Endothelial cell of umbilical vein (primary cell): Measurements from ENCODE around the gene AMBP. TPM values are rescaled to one million over a fixed set of nuclear protein-coding genes. Genes with fewer than 3 reads are reported as not detected.

ENCODE experiments used
- BruUV-seq: library from RNA; stranded (reverse); fragments of 400-500 nt; replicated peaks from 2 replicates; lab custom pipeline; 2021; lab: Mats Ljungman, UMichigan
- CTCF ChIA-PET: fragments of 300-600, 350-600 bp; sonication (Branson Sonifier 250); formaldehyde crosslinking; loops from one replicate; lab custom pipeline; 2021; ENCODE audit warnings: antibody characterized with exemption, inconsistent platforms; lab: Charles Lee
- POLR2A ChIA-PET: fragments of 300-600, 350-600 bp; sonication (Branson Sonifier 250); formaldehyde crosslinking; loops from one replicate; lab custom pipeline; 2021; ENCODE audit warnings: antibody characterized with exemption, inconsistent platforms; lab: Charles Lee
- DNase-seq: peaks from one replicate; pipeline ENCODE4 v3.0.0-alpha.2; 2011; ENCODE audit warnings: low read depth, low spot score
- FAIRE-seq: peaks from 2 replicates; lab custom pipeline; 2011; peaks lifted over from hg19 to GRCh38; lab: Jason Lieb, UNC
- H2AFZ ChIP-seq: 2 replicates; pipeline ENCODE4 v1.6.0; 2012; ENCODE audit warnings: low read depth, low read length, control low read depth, inconsistent platforms
- H3K27ac ChIP-seq: 2 replicates; pipeline ENCODE4 v1.5.1; 2011; ENCODE audit warnings: low read depth, mild to moderate bottlenecking, control low read depth, low read length, moderate library complexity; ENCODE audit not compliant: insufficient read depth
- H3K27me3 ChIP-seq, 2 experiments: 2 replicates each; pipeline versions ENCODE4 v1.6.0 to v1.6.1; 2011; ENCODE audit warnings: low read length in 2 of 2, mixed read lengths in 1 of 2; ENCODE audit not compliant: control insufficient read depth in 2 of 2, insufficient read depth in 2 of 2
- H3K36me3 ChIP-seq, 2 experiments: 2 replicates in 1 of 2; 3 replicates in 1 of 2; pipeline ENCODE4 v1.5.1; 2011; ENCODE audit warnings: low read length in 2 of 2, mild to moderate bottlenecking in 1 of 2, moderate library complexity in 1 of 2; ENCODE audit not compliant: control insufficient read depth in 2 of 2, insufficient read depth in 2 of 2; ENCODE audit errors: extremely low read depth in 1 of 2
- H3K4me1 ChIP-seq: 3 replicates; pipeline ENCODE4 v1.5.1; 2011; ENCODE audit warnings: mild to moderate bottlenecking, low read length; ENCODE audit not compliant: control insufficient read depth, insufficient read depth; ENCODE audit errors: extremely low read depth
- H3K4me2 ChIP-seq: 2 replicates; pipeline ENCODE4 v1.6.1; 2011; ENCODE audit warnings: low read length, control low read depth, mixed read lengths; ENCODE audit not compliant: insufficient read depth
- H3K4me3 ChIP-seq, 3 experiments: fragments of 200-600 bp in 1 of 3; sonication (generic), shearing (Covaris generic) in 1 of 3; replicated peaks in 1 of 3; 2 replicates each; pipeline ENCODE4 v1.5.1; 2011 to 2016; ENCODE audit warnings: control low read depth in 3 of 3, low read length in 3 of 3, mild to moderate bottlenecking in 2 of 3, inconsistent platforms in 1 of 3, low read depth in 1 of 3, moderate library complexity in 1 of 3; ENCODE audit not compliant: insufficient read depth in 1 of 3
- H3K79me2 ChIP-seq: 2 replicates; pipeline ENCODE4 v1.6.0; 2012; ENCODE audit warnings: low read length, inconsistent platforms; ENCODE audit not compliant: control insufficient read depth, insufficient read depth
- H3K9ac ChIP-seq: replicated peaks from 2 replicates; pipeline ENCODE3; 2011; ENCODE audit warnings: low read length, control low read depth; ENCODE audit not compliant: insufficient read depth; ENCODE audit errors: extremely low read depth
- H3K9me1 ChIP-seq: replicated peaks from 3 replicates; pipeline ENCODE4 v1.6.0; 2011; ENCODE audit warnings: mild to moderate bottlenecking, low read length; ENCODE audit not compliant: control insufficient read depth, insufficient read depth; ENCODE audit errors: extremely low read depth
- H3K9me3 ChIP-seq: replicated peaks from 2 replicates; pipeline ENCODE4 v1.5.1; 2012; ENCODE audit warnings: low read length, inconsistent platforms; ENCODE audit not compliant: control insufficient read depth, insufficient read depth
- H4K20me1 ChIP-seq: replicated peaks from 2 replicates; pipeline ENCODE3; 2011; ENCODE audit warnings: mild to moderate bottlenecking, low read length; ENCODE audit not compliant: control insufficient read depth, insufficient read depth; ENCODE audit errors: extremely low read depth
- CTCF ChIP-seq, 2 donors: IDR thresholded peaks; 1 replicate in 1 of 2; 2 replicates in 1 of 2; pipeline ENCODE4 v1.5.1; 2011; ENCODE audit warnings: low read length in 2 of 2, mild to moderate bottlenecking in 2 of 2, moderate library complexity in 2 of 2, control low read depth in 1 of 2, inconsistent platforms in 1 of 2, low read depth in 1 of 2; ENCODE audit not compliant: insufficient read depth in 1 of 2; ENCODE audit errors: extremely low read depth in 1 of 2
- EZH2 ChIP-seq: IDR thresholded peaks from 2 replicates; pipeline ENCODE4 v1.6.1; 2012; ENCODE audit warnings: borderline replicate concordance, low read depth, mild to moderate bottlenecking, moderate library complexity, low read length, inconsistent platforms; ENCODE audit not compliant: severe bottlenecking
- FOS ChIP-seq: IDR thresholded peaks from 2 replicates; pipeline ENCODE4 v1.6.1; 2011; ENCODE audit warnings: mild to moderate bottlenecking, low read length, moderate library complexity, borderline replicate concordance; ENCODE audit not compliant: insufficient read depth
- GATA2 ChIP-seq: IDR thresholded peaks from 2 replicates; pipeline ENCODE4 v1.7.0; 2011; ENCODE audit warnings: low read depth, mild to moderate bottlenecking, moderate library complexity, mixed read lengths, low read length; ENCODE audit not compliant: insufficient read length, insufficient read depth
- JUN ChIP-seq: IDR thresholded peaks from 2 replicates; pipeline ENCODE4 v1.6.1; 2011; ENCODE audit warnings: borderline replicate concordance, low read depth; ENCODE audit not compliant: insufficient read length, insufficient read depth
- MAX ChIP-seq: IDR thresholded peaks from 2 replicates; pipeline ENCODE4 v1.6.1; 2011; ENCODE audit not compliant: insufficient read depth, insufficient read length
- MYC ChIP-seq: IDR thresholded peaks from one replicate; pipeline ENCODE4 v1.6.1; 2011; ENCODE audit warnings: mild to moderate bottlenecking, low read depth, low read length
- POLR2A ChIP-seq: IDR thresholded peaks from 2 replicates; pipeline ENCODE4 v1.6.1; 2012; ENCODE audit warnings: low read depth, mild to moderate bottlenecking, control low read depth, low read length
- POLR2AphosphoS5 ChIP-seq: IDR thresholded peaks from 2 replicates; pipeline ENCODE4 v1.6.1; 2012; ENCODE audit warnings: low read depth, mild to moderate bottlenecking, control low read depth, low read length, moderate library complexity; ENCODE audit not compliant: insufficient read depth
- dilution Hi-C: fragments of 300-500 bp; cut with MboI; formaldehyde crosslinking; loops from one replicate; pipeline ENCODE4 v1.15.0; 2019; ENCODE audit warnings: low sequenced_read_pairs; ENCODE audit not compliant: extremely low pct_ligation_motif_present
- intact Hi-C: fragments of 100-400 bp; cut with micrococcal nuclease; formaldehyde crosslinking; loops from one replicate; pipeline ENCODE4 v1.10.0; 2022
- polyA plus RNA-seq, 4 experiments: library from polyadenylated mRNA; depleted of rRNA in 3 of 4; stranded (reverse) in 3 of 4; unstranded in 1 of 4; fragments of >200 nt; gene quantifications; 2 replicates each; pipeline versions ENCODE4 v1.2.1 to v1.2.3, GENCODE V29; 2011 to 2012; ENCODE audit warnings: missing spikeins in 1 of 4
- total RNA-seq: library from RNA; stranded (reverse); gene quantifications from 2 replicates; pipeline ENCODE4 v1.2.3, GENCODE V29; 2021

Gene AMBP
- total and polyA plus RNA-seq, 2 donors (not counting 3 experiments of a cell fraction or from before 2014, with no cell fraction given) = not detected

- no TSS peak for BruUV-seq
- no peak overlapping the region for H3K9ac ChIP-seq
- no peaks in the 10 kb centered on the region for H3K9me3 ChIP-seq
- H3K79me2 ChIP-seq = no peaks in the 10 kb centered on the region
- intact Hi-C loops = no loop called here
- ChIA-PET CTCF (interaction anchor here (1.1 to 5.1 kb wide), 3 partner anchors 8 to 175 kb away, joined by 5 to 41 read pairs (median 8); no protein-coding TSS in a partner anchor), POLR2A (no interaction called here)
- no peaks in the 10 kb centered on the region for H3K36me3 ChIP-seq
- no peaks in the 10 kb centered on the region for H4K20me1 ChIP-seq
- H3K4me2 ChIP-seq = no peak overlapping the region
- H3K4me1 ChIP-seq = no peaks in the 10 kb centered on the region
- no peaks in the 10 kb centered on the region for H3K9me1 ChIP-seq
- FAIRE-seq (no peak), DNase-seq (no peak)
- no peak overlapping the region for H3K4me3 ChIP-seq
- H3K27ac ChIP-seq = no peak overlapping the region
- H3K27me3 ChIP-seq = peaks cover 37 to 45% of the 10 kb centered on the region in 2 experiments
- no peak overlapping the region for H2AFZ ChIP-seq
- TF ChIP-seq EZH2 (no peak), MYC (no peak), POLR2AphosphoS5 (no peak), MAX (no peak), JUN (no peak), FOS (no peak), GATA2 (no peak), POLR2A (no peak), CTCF (IDR thresholded peaks at IDR 0.05; ENCODE audit: extremely low read depth in 1 of 2, insufficient read depth in 1 of 2, low read depth in 1 of 2, low read length in 2 of 2) (no peak)
- dilution Hi-C loops = no loop called here
Observed at GRCh38 chr9:114116126-114116747, 38.1 kb upstream of the AMBP start.
